Activated CD4-positive, alpha-beta T cell treated with anti-CD3 and anti-CD28 coated beads, Interleukin-2, amount 50 U/mL, for 4 hours (primary cell): Measurements from ENCODE around the gene WWP2.
"Not testable (repeated sequence)": the region's sequence is repeated elsewhere in the genome, so short reads cannot be mapped to it uniquely, and the experiment has no call there.

Source experiments
- DNase-seq, 2 experiments: peaks; one replicate each; pipeline ENCODE4 v3.0.0-alpha.2; 2020

The WWP2 gene

GRCh38 chr16:69951017-69951671 is 189.0 kb downstream of the WWP2 start, which contains the start of gene CLEC18A:
Gene CLEC18A (plus strand): TSS chr16:69951334. CDS start chr16:69951367, 33 bp downstream.
- DNase-seq = not testable (repeated sequence)

- not testable (repeated sequence) for DNase-seq
Measured at GRCh38 chr16:69951672-69952031, 189.5 kb downstream of the WWP2 start.

DNA sequence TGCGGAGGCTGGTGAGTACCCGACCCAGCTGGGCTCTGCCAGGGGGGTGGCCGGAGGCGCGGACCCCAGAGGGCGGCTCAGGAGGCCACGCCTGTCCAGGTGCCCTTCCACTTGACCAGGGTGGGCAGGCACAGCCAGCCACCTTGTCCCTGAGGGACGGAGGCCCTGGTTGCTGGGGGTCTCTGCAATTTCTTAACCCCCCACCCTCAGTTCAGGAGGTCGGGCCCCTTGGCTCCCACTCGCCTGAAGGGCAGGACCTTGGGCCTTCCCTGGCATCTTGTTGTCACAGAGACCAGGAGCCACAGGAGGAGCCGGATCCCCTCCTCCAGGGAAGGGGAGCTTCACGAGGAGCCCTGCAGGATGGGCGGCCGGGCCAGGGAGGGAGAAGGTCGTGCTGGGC is 190.0 kb downstream of the WWP2 start:
- DNase-seq = not testable (repeated sequence)

GRCh38 chr16:69952572-69953355 is 190.6 kb downstream of the WWP2 start:
- DNase-seq = not testable (repeated sequence)

- DNase-seq = not testable (repeated sequence)
Measured at GRCh38 chr16:69954241-69954640, 192.1 kb downstream of the WWP2 start.

DNA sequence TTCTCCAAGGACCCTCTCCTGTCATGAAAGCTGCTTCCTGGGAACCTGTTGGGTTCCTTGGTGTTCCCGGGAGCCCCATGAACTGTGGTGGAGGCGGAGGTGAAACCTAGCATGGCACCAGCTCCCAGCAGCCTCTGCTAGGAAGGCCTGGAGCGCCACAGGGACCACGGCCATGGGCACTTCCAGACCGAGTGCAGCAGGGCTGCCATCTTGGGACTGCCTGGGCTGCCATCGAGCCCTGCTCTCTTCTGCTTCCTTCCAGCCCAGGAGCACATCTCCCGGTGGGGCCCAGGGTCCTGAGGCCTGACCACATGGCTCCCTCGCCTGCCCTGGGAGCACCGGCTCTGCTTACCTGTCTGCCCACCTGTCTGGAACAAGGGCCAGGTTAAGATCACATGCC is 201.2 kb downstream of the WWP2 start:
- not testable (repeated sequence) for DNase-seq

DNA sequence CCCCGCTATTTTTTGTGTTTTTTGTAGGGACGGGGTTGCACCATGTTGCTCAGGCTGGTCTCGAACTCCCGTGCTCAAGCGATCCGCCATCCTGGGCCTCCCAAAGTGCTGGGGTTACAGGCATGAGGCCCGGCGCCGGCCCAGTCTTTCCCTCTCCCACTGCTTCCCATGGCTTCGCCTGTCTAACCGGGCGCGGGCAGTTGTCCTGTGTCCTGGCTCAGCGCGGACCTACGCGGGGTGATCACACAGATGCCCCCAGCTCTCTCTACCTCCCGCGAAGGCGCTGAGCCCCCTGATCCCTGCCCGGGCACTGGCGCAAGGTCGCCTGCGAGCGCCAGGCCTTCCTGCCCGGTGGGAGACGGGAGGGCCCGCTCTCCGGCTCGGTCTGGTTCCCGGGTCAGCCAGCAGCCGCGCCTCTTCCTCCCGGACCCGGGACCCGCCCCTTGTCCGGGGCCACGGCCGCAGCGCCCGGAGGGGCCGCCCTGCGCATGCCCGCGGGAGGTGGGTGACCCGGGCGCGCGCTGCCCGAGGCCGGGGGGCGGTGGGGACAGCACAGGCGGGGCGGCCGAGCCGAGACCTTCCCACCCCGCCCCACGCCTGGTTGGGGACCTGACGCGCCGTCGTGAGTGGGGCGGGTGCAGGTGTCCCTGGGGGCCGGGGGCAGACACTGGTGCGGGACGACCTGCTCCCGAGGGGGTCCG is 203.0 kb downstream of the WWP2 start:
- not testable (repeated sequence) for DNase-seq

DNA sequence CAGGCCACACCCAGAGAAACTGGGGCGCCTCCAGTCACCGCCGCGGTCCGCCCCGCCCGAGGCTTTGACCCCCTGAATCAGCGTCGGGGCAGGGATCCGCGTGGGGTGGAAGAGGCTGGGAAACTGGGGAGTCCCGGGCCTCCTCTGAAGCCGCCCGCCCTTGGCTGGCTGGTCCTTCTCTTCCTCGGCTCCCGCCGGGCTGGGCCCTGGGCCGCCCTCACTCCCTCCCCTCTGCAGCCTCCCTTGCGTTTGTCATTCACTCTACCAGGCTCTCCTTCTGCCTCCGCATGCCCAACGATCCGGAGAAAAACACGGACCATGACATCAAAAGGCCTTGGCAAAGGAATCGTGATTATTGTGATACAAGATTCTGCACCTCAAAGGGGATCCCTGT is 203.5 kb downstream of the WWP2 start:
- not testable (repeated sequence) for DNase-seq

DNA sequence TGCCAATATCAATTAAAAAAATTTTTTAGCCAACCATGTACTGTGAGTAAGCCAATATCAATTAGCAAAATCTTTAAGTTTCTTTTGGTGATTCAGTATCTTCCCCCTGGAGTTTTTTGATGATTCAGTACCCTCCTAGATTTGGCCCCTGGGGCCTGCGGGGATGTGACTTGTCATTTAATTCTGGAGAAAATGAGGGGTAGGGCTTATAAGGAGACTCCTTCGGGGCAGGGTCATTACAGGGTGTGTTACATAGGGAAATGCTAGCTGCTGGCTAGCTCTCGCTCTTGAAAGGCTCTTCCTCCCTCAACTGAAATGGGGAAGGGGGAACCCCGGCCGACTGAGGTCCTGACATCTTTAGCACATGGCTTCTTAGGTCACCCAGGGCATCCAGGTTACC is 205.6 kb downstream of the WWP2 start:
- not testable (repeated sequence) for DNase-seq

DNA sequence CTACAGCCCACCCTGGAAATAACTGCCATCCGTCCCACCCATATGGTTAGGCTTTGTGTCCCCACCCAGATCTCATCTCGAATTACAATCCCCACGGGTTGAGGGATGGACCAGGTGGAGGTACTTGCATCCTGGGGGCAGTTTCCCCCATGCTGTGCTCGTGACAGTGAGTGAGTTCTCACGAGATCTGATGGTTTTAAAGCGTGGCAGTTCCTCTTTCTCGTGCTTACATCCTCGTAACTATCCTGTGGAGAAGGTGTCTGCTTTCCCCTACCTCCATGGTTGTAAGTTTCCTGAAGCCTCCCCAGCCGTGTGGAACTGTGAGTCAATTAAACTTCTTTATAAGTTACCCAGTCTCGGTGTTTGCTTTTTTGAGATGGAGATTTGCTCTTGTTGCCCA is 206.0 kb downstream of the WWP2 start:
- DNase-seq = not testable (repeated sequence)

DNA sequence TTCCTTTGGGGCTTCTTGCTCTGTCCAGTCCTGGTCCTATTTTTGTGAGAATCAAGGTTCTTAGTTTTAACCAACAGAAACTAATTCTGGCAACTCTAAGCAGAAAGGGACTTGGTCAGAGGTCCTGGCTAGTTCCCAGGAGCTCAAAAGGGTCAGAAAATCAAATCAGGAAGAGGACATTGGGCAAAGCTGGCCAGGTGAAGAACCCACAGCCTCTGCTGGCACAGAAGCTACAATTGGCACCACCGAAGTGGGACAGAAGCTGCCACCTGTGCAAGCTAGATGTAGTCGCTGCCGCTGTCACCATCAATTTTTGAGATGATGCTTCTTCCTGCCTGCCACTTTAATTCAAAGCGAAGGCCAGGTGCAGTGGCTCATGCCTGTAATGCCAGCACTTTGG is 207.5 kb downstream of the WWP2 start:
- not testable (repeated sequence) for DNase-seq

- DNase-seq = not testable (repeated sequence)
Measured at GRCh38 chr16:69972120-69972519, 210.0 kb downstream of the WWP2 start.

DNA sequence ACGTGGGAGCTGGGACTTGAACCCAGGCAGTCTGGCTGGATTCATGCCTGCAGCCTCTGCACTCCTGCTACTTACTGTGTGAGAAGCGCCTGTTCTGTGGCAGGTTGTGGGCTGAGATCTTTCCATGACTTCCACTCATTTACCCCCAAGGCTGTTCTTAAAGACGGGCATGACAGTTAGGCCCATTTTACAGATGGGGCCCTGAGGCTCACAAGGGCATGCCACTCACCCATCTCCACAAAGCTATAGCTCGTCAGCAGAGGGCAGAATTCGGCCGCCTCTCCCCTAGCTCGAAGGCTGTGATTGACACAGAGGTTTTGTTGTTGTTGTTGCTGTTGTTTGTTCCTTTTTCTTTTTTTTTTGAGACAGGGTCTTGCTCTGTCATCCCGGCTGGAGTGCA is 210.8 kb downstream of the WWP2 start:
- not testable (repeated sequence) for DNase-seq

GRCh38 chr16:69985196-69985595 is 223.1 kb downstream of the WWP2 start:
- not testable (repeated sequence) for DNase-seq
